Measurements from ENCODE around the gene IPO8. TPM values are rescaled to one million over a fixed set of nuclear protein-coding genes. Genes with fewer than 3 reads are reported as not detected.
"Not testable (repeated sequence)": the region's sequence is repeated elsewhere in the genome, so short reads cannot be mapped to it uniquely, and the experiment has no call there.

The IPO8 gene
- total RNA-seq, 1 donor from 2014 or later, result 43.0 TPM

- Mint-ChIP-seq H3K27ac (ENCODE audit: unreplicated experiment) (no peak overlapping the region), H3K9me3 (ENCODE audit: unreplicated experiment) (no peaks in the 10 kb centered on the region), H3K27me3 (ENCODE audit: unreplicated experiment) (no peaks in the 10 kb centered on the region), H3K4me3 (ENCODE audit: unreplicated experiment) (no peak overlapping the region), H3K4me1 (ENCODE audit: unreplicated experiment) (peaks cover 7% of the 10 kb centered on the region), H3K36me3 (ENCODE audit: low read depth, unreplicated experiment) (no peaks in the 10 kb centered on the region)
- TF ChIP-seq CTCF (IDR thresholded peaks at IDR 0.05; ENCODE audit: unreplicated experiment), result no peak
- DNase-seq (ENCODE audit: low spot score), result no peak
Measured at GRCh38 chr12:30599608-30600007, 96.1 kb downstream of the IPO8 start.

DNA sequence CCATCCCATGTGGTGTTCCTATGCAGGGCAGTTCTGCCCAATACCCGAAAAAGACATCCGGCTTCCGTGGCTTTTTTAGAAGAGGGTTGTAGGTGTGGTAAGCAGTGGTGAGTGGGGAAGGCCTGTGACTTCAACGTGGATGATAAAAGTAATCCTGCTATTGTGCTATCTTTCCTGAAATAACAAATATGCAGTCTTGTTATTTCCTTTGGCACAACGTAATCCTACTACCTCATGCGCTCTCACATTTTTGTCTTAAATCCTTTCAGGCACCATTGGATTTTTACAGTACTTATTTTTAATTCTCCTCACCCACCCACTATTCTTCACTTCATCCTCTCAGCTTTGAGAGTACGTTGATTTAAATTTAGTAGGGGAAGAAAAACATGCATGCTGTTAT lies 96.8 kb downstream of the IPO8 start:
- Mint-ChIP-seq H3K9me3 (ENCODE audit: unreplicated experiment) (no peaks in the 10 kb centered on the region), H3K4me3 (ENCODE audit: unreplicated experiment) (no peak overlapping the region), H3K27me3 (ENCODE audit: unreplicated experiment) (no peaks in the 10 kb centered on the region), H3K4me1 (ENCODE audit: unreplicated experiment) (peaks cover 7% of the 10 kb centered on the region), H3K36me3 (ENCODE audit: low read depth, unreplicated experiment) (no peaks in the 10 kb centered on the region), H3K27ac (ENCODE audit: unreplicated experiment) (no peak overlapping the region)
- no peak for DNase-seq (ENCODE audit: low spot score)
- TF ChIP-seq CTCF (IDR thresholded peaks at IDR 0.05; ENCODE audit: unreplicated experiment), result no peak

GRCh38 chr12:30595742-30596141 lies 99.9 kb downstream of the IPO8 start:
- peaks cover 7% of the 10 kb centered on the region for H3K4me1 Mint-ChIP-seq (ENCODE audit: unreplicated experiment)
- no peaks in the 10 kb centered on the region for H3K27me3 Mint-ChIP-seq (ENCODE audit: unreplicated experiment)
- H3K4me3 Mint-ChIP-seq (ENCODE audit: unreplicated experiment), result no peak overlapping the region
- no peaks in the 10 kb centered on the region for H3K9me3 Mint-ChIP-seq (ENCODE audit: unreplicated experiment)
- H3K36me3 Mint-ChIP-seq (ENCODE audit: low read depth, unreplicated experiment), result no peaks in the 10 kb centered on the region
- no peak for DNase-seq (ENCODE audit: low spot score)
- no peak overlapping the region for H3K27ac Mint-ChIP-seq (ENCODE audit: unreplicated experiment)
- no peak for TF ChIP-seq CTCF (IDR thresholded peaks at IDR 0.05; ENCODE audit: unreplicated experiment)

- no peak for TF ChIP-seq CTCF (IDR thresholded peaks at IDR 0.05; ENCODE audit: unreplicated experiment)
- no peaks in the 10 kb centered on the region for H3K27me3 Mint-ChIP-seq (ENCODE audit: unreplicated experiment)
- DNase-seq (ENCODE audit: low spot score), result no peak
- no peak overlapping the region for H3K27ac Mint-ChIP-seq (ENCODE audit: unreplicated experiment)
- H3K4me3 Mint-ChIP-seq (ENCODE audit: unreplicated experiment), result no peak overlapping the region
- H3K36me3 Mint-ChIP-seq (ENCODE audit: low read depth, unreplicated experiment), result no peaks in the 10 kb centered on the region
- H3K4me1 Mint-ChIP-seq (ENCODE audit: unreplicated experiment), result peaks cover 7% of the 10 kb centered on the region
- H3K9me3 Mint-ChIP-seq (ENCODE audit: unreplicated experiment), result no peaks in the 10 kb centered on the region
Measured at GRCh38 chr12:30594509-30594908, 101.2 kb downstream of the IPO8 start.

DNA sequence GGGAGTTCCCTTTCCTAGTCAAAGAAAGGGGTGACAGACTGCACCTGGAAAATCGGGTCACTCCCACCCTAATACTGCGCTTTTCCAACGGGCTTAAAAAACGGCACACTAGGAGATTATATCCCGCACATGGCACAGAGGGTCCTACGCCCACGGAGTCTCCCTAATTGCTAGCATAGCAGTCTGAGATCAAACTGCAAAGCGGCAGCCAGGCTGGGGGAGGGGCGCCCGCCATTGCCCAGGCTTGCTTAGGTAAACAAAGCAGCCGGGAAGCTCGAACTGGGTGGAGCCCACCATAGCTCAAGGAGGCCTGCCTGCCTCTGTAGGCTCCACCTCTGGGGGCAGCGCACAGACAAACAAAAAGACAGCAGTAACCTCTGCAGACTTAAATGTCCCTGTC lies 107.1 kb downstream of the IPO8 start:
- not testable (repeated sequence) for H3K4me1 Mint-ChIP-seq (ENCODE audit: unreplicated experiment); H3K36me3 Mint-ChIP-seq (ENCODE audit: low read depth, unreplicated experiment); H3K27ac Mint-ChIP-seq (ENCODE audit: unreplicated experiment); H3K4me3 Mint-ChIP-seq (ENCODE audit: unreplicated experiment); DNase-seq (ENCODE audit: low spot score); H3K27me3 Mint-ChIP-seq (ENCODE audit: unreplicated experiment); H3K9me3 Mint-ChIP-seq (ENCODE audit: unreplicated experiment)

DNA sequence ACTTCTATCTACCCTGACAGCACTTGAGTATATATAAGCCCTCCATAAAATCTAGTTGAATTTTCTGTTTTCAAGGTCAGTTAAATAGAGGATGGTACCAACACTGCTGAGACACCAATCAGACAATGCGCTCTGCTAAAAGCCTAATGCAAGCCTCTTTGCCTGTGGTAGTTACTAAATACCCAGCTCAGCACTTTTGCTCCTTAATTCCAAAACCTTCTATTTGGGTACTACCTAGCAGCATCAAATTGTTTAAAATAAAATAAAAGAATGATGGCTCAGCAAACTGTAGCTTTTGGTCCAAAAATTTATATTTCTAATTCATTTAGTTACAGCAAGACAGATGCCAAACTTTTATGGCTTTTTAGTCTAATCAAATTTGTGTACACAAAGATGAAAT lies 107.9 kb downstream of the IPO8 start:
- H3K36me3 Mint-ChIP-seq (ENCODE audit: low read depth, unreplicated experiment), result no peaks in the 10 kb centered on the region
- no peaks in the 10 kb centered on the region for H3K4me1 Mint-ChIP-seq (ENCODE audit: unreplicated experiment)
- no peaks in the 10 kb centered on the region for H3K27me3 Mint-ChIP-seq (ENCODE audit: unreplicated experiment)
- H3K4me3 Mint-ChIP-seq (ENCODE audit: unreplicated experiment), result no peak overlapping the region
- no peaks in the 10 kb centered on the region for H3K9me3 Mint-ChIP-seq (ENCODE audit: unreplicated experiment)
- no peak overlapping the region for H3K27ac Mint-ChIP-seq (ENCODE audit: unreplicated experiment)
- no peak for DNase-seq (ENCODE audit: low spot score)
- no peak for TF ChIP-seq CTCF (IDR thresholded peaks at IDR 0.05; ENCODE audit: unreplicated experiment)

All from endothelial cell (in vitro differentiated cells).